ENCODE data around the gene RNF10. TPM values are rescaled to one million over a fixed set of nuclear protein-coding genes. Genes with fewer than 3 reads are reported as not detected.

RNF10 gene
- total RNA-seq, 1 experiment from 2014 or later: 153 TPM

DNA sequence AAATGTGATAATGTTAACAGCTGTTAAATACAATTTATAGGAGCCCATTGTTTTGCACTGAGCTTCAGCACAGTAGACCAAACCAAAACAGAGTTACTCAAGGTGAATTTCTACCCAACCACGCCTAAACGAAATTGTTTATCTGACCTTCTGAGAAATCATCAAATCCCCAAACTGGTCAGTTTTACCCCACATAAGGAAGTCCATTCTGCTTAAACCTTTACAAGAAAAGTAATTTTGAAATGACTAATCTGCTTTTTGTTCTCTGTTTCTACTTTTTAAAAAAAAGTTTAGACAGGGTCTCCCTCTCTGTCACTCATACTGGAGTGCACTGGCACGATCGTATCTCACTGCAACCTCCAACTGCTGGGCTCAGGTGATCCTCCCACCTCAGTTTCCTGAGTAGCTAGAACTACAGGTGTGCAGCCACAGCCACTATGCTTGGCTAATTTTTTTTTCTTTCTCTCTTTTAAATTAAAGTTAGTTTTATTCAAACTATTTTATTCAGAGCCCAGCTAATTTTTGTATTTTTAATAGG is 1.4 kb upstream of the RNF10 start:
- no peak overlapping the region for H2AK5ac ChIP-seq (ENCODE audit: insufficient read length, low read length)
- H4K5ac ChIP-seq (ENCODE audit: insufficient read length, low read depth, low read length): no peak overlapping the region
- no peak overlapping the region for H2BK12ac ChIP-seq (ENCODE audit: insufficient read length, low read depth, low read length)
- no peak overlapping the region for H2BK120ac ChIP-seq (ENCODE audit: low read depth, low read length, poor library complexity, severe bottlenecking)
- no peak overlapping the region for H3K56ac ChIP-seq (ENCODE audit: insufficient read length, low read depth, low read length)
- peak overlapping the region in 1 of 2 experiments; percentile 9; a peak in 1 of 5 replicates for H3K4me3 Mint-ChIP-seq
- TF ChIP-seq, protein P1, sequence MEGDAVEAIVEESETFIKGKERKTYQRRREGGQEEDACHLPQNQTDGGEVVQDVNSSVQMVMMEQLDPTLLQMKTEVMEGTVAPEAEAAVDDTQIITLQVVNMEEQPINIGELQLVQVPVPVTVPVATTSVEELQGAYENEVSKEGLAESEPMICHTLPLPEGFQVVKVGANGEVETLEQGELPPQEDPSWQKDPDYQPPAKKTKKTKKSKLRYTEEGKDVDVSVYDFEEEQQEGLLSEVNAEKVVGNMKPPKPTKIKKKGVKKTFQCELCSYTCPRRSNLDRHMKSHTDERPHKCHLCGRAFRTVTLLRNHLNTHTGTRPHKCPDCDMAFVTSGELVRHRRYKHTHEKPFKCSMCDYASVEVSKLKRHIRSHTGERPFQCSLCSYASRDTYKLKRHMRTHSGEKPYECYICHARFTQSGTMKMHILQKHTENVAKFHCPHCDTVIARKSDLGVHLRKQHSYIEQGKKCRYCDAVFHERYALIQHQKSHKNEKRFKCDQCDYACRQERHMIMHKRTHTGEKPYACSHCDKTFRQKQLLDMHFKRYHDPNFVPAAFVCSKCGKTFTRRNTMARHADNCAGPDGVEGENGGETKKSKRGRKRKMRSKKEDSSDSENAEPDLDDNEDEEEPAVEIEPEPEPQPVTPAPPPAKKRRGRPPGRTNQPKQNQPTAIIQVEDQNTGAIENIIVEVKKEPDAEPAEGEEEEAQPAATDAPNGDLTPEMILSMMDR (conservative IDR thresholded peaks at IDR 0.05): no peak
- H3K27ac Mint-ChIP-seq: no peak overlapping the region
- peaks cover 26% of the 10 kb centered on the region; the same call in 1 of the 2 replicates for H3K79me2 ChIP-seq (ENCODE audit: insufficient read depth, low read length)
- H3K14ac ChIP-seq (ENCODE audit: insufficient read depth, low read length): no peak overlapping the region
- no peak overlapping the region for H3K4ac ChIP-seq (ENCODE audit: low read depth, low read length)
- no peak overlapping the region for H2AFZ ChIP-seq (ENCODE audit: low read length)
- no peaks in the 10 kb centered on the region for H3K79me1 ChIP-seq (ENCODE audit: insufficient read depth, low read depth, low read length, poor library complexity, severe bottlenecking)
- peaks cover 4 to 18% (median 5%) of the 10 kb centered on the region in 3 experiments; a peak in 6 of 7 replicates for H3K36me3 Mint-ChIP-seq (ENCODE audit: insufficient read depth in 1 of 3, low read depth in 3 of 3)
- no peak overlapping the region for H2BK15ac ChIP-seq (ENCODE audit: low read depth, low read length)
- no peaks in the 10 kb centered on the region for H3K9me3 Mint-ChIP-seq
- no peak overlapping the region for H3K18ac ChIP-seq (ENCODE audit: insufficient read length, low read depth, low read length)
- H3T11ph ChIP-seq (ENCODE audit: low read length): no peak overlapping the region
- H3K23ac ChIP-seq (ENCODE audit: insufficient read length, low read depth, low read length): no peak overlapping the region
- no peaks in the 10 kb centered on the region for H4K20me1 ChIP-seq (ENCODE audit: control insufficient read depth, insufficient read depth, insufficient read length)
- no peaks in the 10 kb centered on the region for H3K9me3 ChIP-seq (ENCODE audit: control insufficient read depth, low read depth, low read length)
- no peak overlapping the region for H3K9ac ChIP-seq (ENCODE audit: extremely low read depth, insufficient read length, low read length)
- no peak overlapping the region for H4K91ac ChIP-seq (ENCODE audit: insufficient read length, low read depth, low read length)
- H3K27me3 Mint-ChIP-seq (ENCODE audit: low read depth): no peaks in the 10 kb centered on the region
- H2BK5ac ChIP-seq (ENCODE audit: insufficient read length, low read length): no peak overlapping the region
- no CpG with 5 or more reads among the region's 4 CpGs for WGBS (ENCODE audit: extremely low coverage, insufficient read length, low lambda C conversion rate)
- no peak overlapping the region for H3K4me2 ChIP-seq (ENCODE audit: insufficient read depth, insufficient read length, low read length)
- H3K27me3 ChIP-seq (ENCODE audit: insufficient read depth, low read length): no peaks in the 10 kb centered on the region
- H3K4me1 Mint-ChIP-seq: peaks cover 23 to 35% of the 10 kb centered on the region in 2 experiments
- DNase-seq: no peak
- H3K27ac ChIP-seq (ENCODE audit: insufficient read length, low read depth, low read length): no peak overlapping the region
- no peak overlapping the region for H4K8ac ChIP-seq (replicated peaks; ENCODE audit: insufficient read length, low read depth, low read length)
- H3K23me2 ChIP-seq (ENCODE audit: insufficient read length, low read depth, low read length, poor library complexity, severe bottlenecking): peaks cover 14% of the 10 kb centered on the region
- H2BK20ac ChIP-seq (ENCODE audit: low read depth, low read length, poor library complexity, severe bottlenecking): no peak overlapping the region
- no peaks in the 10 kb centered on the region for H3K4me1 ChIP-seq (ENCODE audit: insufficient read depth, low read length)

All from H9 (cell line).